ENCODE data around the gene GGN. TPM values are rescaled to one million over a fixed set of nuclear protein-coding genes. Genes with fewer than 3 reads are reported as not detected.
A peak's percentile ranks its signal among the peaks of the same experiment; 100 is the strongest.

The GGN gene
- total and polyA plus RNA-seq, 2 donors from 2014 or later: 0.92 to 1.6 TPM

GRCh38 chr19:38391911-38392464 lies 4.2 kb upstream of the GGN start:
- DNase-seq (no peak), FAIRE-seq (no peak)
- Histone ChIP-seq H3K27me3 (ENCODE audit: control insufficient read depth, insufficient read depth, low read length) (peaks cover 12% of the 10 kb centered on the region), H3K9me3 (ENCODE audit: control insufficient read depth in 2 of 3, insufficient read depth in 1 of 3, low read length in 3 of 3) (no peaks in the 10 kb centered on the region), H3K4me3 (ENCODE audit: low read length in 3 of 3) (no peak overlapping the region), H3K27ac (ENCODE audit: low read depth in 2 of 2, low read length in 2 of 2) (no peak overlapping the region), H3K9ac (ENCODE audit: low read length in 3 of 3) (no peak overlapping the region), H3K4me1 (ENCODE audit: control insufficient read depth in 2 of 3, insufficient read depth in 2 of 3, low read depth in 1 of 3, low read length in 3 of 3) (peaks cover 0 to 4% (median 0%) of the 10 kb centered on the region in 3 donors), H3K36me3 (ENCODE audit: control insufficient read depth in 2 of 3, insufficient read depth in 3 of 3, low read length in 3 of 3) (no peaks in the 10 kb centered on the region)
- TF ChIP-seq CTCF (IDR thresholded peaks at IDR 0.05; ENCODE audit: borderline replicate concordance, extremely low read depth, insufficient read depth): no peak
- intact Hi-C loops (cut with DNase I): loop anchor here (10.0 kb wide), 1 partner anchor 233 kb away; no protein-coding TSS in a partner anchor

- peak in 1 of 5 donors; percentile 71 for DNase-seq
- intact Hi-C loops (cut with DNase I): loop anchor here (10.0 kb wide), 1 partner anchor 235 kb away; no protein-coding TSS in a partner anchor
- no peak overlapping the region for H3K27ac ChIP-seq (ENCODE audit: low read depth in 2 of 2, low read length in 2 of 2)
- peaks cover 11% of the 10 kb centered on the region for H3K27me3 ChIP-seq (ENCODE audit: control insufficient read depth, insufficient read depth, low read length)
- no peak for TF ChIP-seq CTCF (IDR thresholded peaks at IDR 0.05; ENCODE audit: borderline replicate concordance, extremely low read depth, insufficient read depth)
- H3K9me3 ChIP-seq (ENCODE audit: control insufficient read depth in 2 of 3, insufficient read depth in 1 of 3, low read length in 3 of 3): no peaks in the 10 kb centered on the region
- H3K9ac ChIP-seq (ENCODE audit: low read length in 3 of 3): no peak overlapping the region
- no peaks in the 10 kb centered on the region for H3K36me3 ChIP-seq (ENCODE audit: control insufficient read depth in 2 of 3, insufficient read depth in 3 of 3, low read length in 3 of 3)
- H3K4me1 ChIP-seq (ENCODE audit: control insufficient read depth in 2 of 3, insufficient read depth in 2 of 3, low read depth in 1 of 3, low read length in 3 of 3): peaks cover 0 to 4% (median 0%) of the 10 kb centered on the region in 3 donors
- H3K4me3 ChIP-seq (ENCODE audit: low read length in 3 of 3): no peak overlapping the region
- no peak for FAIRE-seq
Observed at GRCh38 chr19:38389957-38390924, 2.4 kb upstream of the GGN start.

- TF ChIP-seq CTCF (IDR thresholded peaks at IDR 0.05; ENCODE audit: borderline replicate concordance, extremely low read depth, insufficient read depth): no peak
- H3K27me3 ChIP-seq (ENCODE audit: control insufficient read depth, insufficient read depth, low read length): peaks cover 9% of the 10 kb centered on the region
- H3K9ac ChIP-seq (ENCODE audit: low read length in 3 of 3): peak overlapping the region in 1 of 3 donors; percentile 34
- H3K36me3 ChIP-seq (ENCODE audit: control insufficient read depth in 2 of 3, insufficient read depth in 3 of 3, low read length in 3 of 3): no peaks in the 10 kb centered on the region
- peak overlapping the region; percentile 17 to 47 (median 29) for H3K4me3 ChIP-seq (ENCODE audit: low read length in 3 of 3)
- no peaks in the 10 kb centered on the region for H3K9me3 ChIP-seq (ENCODE audit: control insufficient read depth in 2 of 3, insufficient read depth in 1 of 3, low read length in 3 of 3)
- peak in 3 of 5 donors; percentile 56 to 87 (median 62) for DNase-seq
- H3K27ac ChIP-seq (ENCODE audit: low read depth in 2 of 2, low read length in 2 of 2): no peak overlapping the region
- FAIRE-seq: no peak
- intact Hi-C loops (cut with DNase I): no loop called here
- H3K4me1 ChIP-seq (ENCODE audit: control insufficient read depth in 2 of 3, insufficient read depth in 2 of 3, low read depth in 1 of 3, low read length in 3 of 3): peaks cover 0 to 4% (median 0%) of the 10 kb centered on the region in 3 donors
Observed at GRCh38 chr19:38389101-38389925, 1.5 kb upstream of the GGN start.

All from kidney (tissue), 14 donors.